Muscle of back (tissue), 11 donors: Measurements from ENCODE around the gene KRTAP5-11. TPM values are rescaled to one million over a fixed set of nuclear protein-coding genes. Genes with fewer than 3 reads are reported as not detected.

ENCODE experiments used
- DNase-seq, 3 donors: peaks; one replicate each; pipeline versions ENCODE4 v3.0.0 to v3.0.0-alpha.2; 2013
- polyA plus RNA-seq, 10 donors: library from polyadenylated mRNA; unstranded; fragments of 120-200 nt; gene quantifications; one replicate each; pipeline ENCODE4 v1.2.1, GENCODE V29; 2013; ENCODE audit not compliant: insufficient read length in 10 of 10

KRTAP5-11 gene
- polyA plus RNA-seq, 10 donors = 0.59 TPM; not detected in 9

GRCh38 chr11:71532036-71532610, 50.6 kb downstream of the KRTAP5-11 start:
- no peak for DNase-seq

Other genes with a start within 250 kb of the KRTAP5-11 start
- 10 to 100 TPM in 8 of 10 donors, 1 to 10 TPM in 2; 9.3 to 19.6 (median 13.4) TPM for gene DHCR7, start 134.5 kb downstream of the KRTAP5-11 start, polyA plus RNA-seq
- 10 to 100 TPM; 14.8 to 29.6 (median 20.2) TPM for gene NADSYN1, start 129.7 kb downstream of the KRTAP5-11 start, polyA plus RNA-seq
- gene KRTAP5-7, start 55.6 kb downstream of the KRTAP5-11 start, polyA plus RNA-seq = under 1 TPM in 1 of 10 donors, not detected in 9; 0.11 TPM
- gene KRTAP5-8, start 44.9 kb downstream of the KRTAP5-11 start, polyA plus RNA-seq = under 1 TPM in 2 of 10 donors, not detected in 8; 0.17 TPM
- under 1 TPM in 3 of 10 donors, not detected in 7; 0.15 to 0.35 (median 0.21) TPM for gene KRTAP5-9, start 34.5 kb downstream of the KRTAP5-11 start, polyA plus RNA-seq
- gene KRTAP5-10, start 17.3 kb downstream of the KRTAP5-11 start, polyA plus RNA-seq = not detected